Fibroblast of lung (primary cell): ENCODE data around the gene FAM222A.

Experiments
- CTCF ChIP-seq, 2 donors: IDR thresholded peaks in 1 of 2; conservative IDR thresholded peaks in 1 of 2; 1 replicate in 1 of 2; 2 replicates in 1 of 2; pipeline ENCODE4 v1.5.1; 2011 to 2012; ENCODE audit warnings: low read length in 2 of 2, control low read depth in 1 of 2, inconsistent platforms in 1 of 2, low read depth in 1 of 2, mild to moderate bottlenecking in 1 of 2
- EZH2 ChIP-seq: IDR thresholded peaks from 2 replicates; pipeline ENCODE4 v1.5.1; 2012; ENCODE audit warnings: low read length, control low read depth, mild to moderate bottlenecking; ENCODE audit errors: missing control alignments

GRCh38 chr12:109798691-109799090, 85.1 kb downstream of the FAM222A start:
- TF ChIP-seq CTCF (conservative IDR thresholded peaks at IDR 0.05 in 1 of 2, IDR thresholded peaks at IDR 0.05 in 1 of 2; ENCODE audit: low read depth in 1 of 2, low read length in 2 of 2): no peak
- no peak for TF ChIP-seq EZH2
